Vagina (tissue), 2 donors: ENCODE results near the gene TGFBR2.

Experiments
- CTCF ChIP-seq, 3 experiments: fragments of 450-650 bp in 2 of 3; fragments of 200-600 bp in 1 of 3; sonication (generic) in 1 of 3; IDR thresholded peaks; one replicate each; pipeline ENCODE4 v1.5.1; 2017 to 2019; ENCODE audit warnings: antibody characterized with exemption in 3 of 3, mild to moderate bottlenecking in 2 of 3, moderate library complexity in 2 of 3
- POLR2AphosphoS5 ChIP-seq, 2 donors: sonication (generic); formaldehyde crosslinking; IDR thresholded peaks; one replicate each; pipeline ENCODE4 v1.9.0; 2017; ENCODE audit warnings: antibody characterized with exemption in 2 of 2, mild to moderate bottlenecking in 2 of 2, low read depth in 1 of 2; ENCODE audit not compliant: insufficient read depth in 1 of 2

- no peak for TF ChIP-seq POLR2AphosphoS5 (IDR thresholded peaks at IDR 0.05; ENCODE audit: insufficient read depth in 1 of 2, low read depth in 1 of 2)
- TF ChIP-seq CTCF (IDR thresholded peaks at IDR 0.05): no peak
Observed at GRCh38 chr3:30683769-30684168, 77.4 kb downstream of the TGFBR2 start.
